Osteocyte (in vitro differentiated cells): ENCODE measurements around the gene ZFHX2. TPM values are rescaled to one million over a fixed set of nuclear protein-coding genes. Genes with fewer than 3 reads are reported as not detected.

Experiments
- DNase-seq: peaks from one replicate; pipeline ENCODE4 v3.0.0; 2021; ENCODE audit warnings: mixed read lengths; ENCODE audit not compliant: unreplicated experiment; ENCODE audit errors: extremely low spot score
- H3K27ac Mint-ChIP-seq: one replicate; pipeline ENCODE4 v1.8.0; 2021; ENCODE audit warnings: mild to moderate bottlenecking, mixed read lengths; ENCODE audit not compliant: unreplicated experiment
- H3K27me3 Mint-ChIP-seq: one replicate; pipeline ENCODE4 v1.8.0; 2021; ENCODE audit warnings: mixed read lengths; ENCODE audit not compliant: unreplicated experiment
- H3K36me3 Mint-ChIP-seq: one replicate; pipeline ENCODE4 v1.8.0; 2021; ENCODE audit warnings: mixed read lengths; ENCODE audit not compliant: unreplicated experiment
- H3K4me1 Mint-ChIP-seq: one replicate; pipeline ENCODE4 v1.8.0; 2021; ENCODE audit warnings: mixed read lengths; ENCODE audit not compliant: unreplicated experiment
- H3K4me3 Mint-ChIP-seq: one replicate; pipeline ENCODE4 v1.8.0; 2021; ENCODE audit warnings: mild to moderate bottlenecking, moderate library complexity, mixed read lengths; ENCODE audit not compliant: unreplicated experiment
- H3K9me3 Mint-ChIP-seq: one replicate; pipeline ENCODE4 v1.8.0; 2021; ENCODE audit warnings: mixed read lengths; ENCODE audit not compliant: unreplicated experiment
- total RNA-seq: library from RNA; stranded (reverse); gene quantifications from 2 replicates; pipeline ENCODE4 v1.2.1, GENCODE V29; 2021
- TF ChIP-seq, protein P1 (sequence below): fragments of 200-600 bp; sonication (generic); IDR thresholded peaks from 2 replicates; pipeline ENCODE4 v1.5.0; 2021; ENCODE audit warnings: antibody characterized with exemption, mild to moderate bottlenecking, moderate library complexity

Gene ZFHX2
- total RNA-seq, 1 donor from 2014 or later: 5.7 TPM

GRCh38 chr14:23512156-23512555 lies 39.4 kb downstream of the ZFHX2 start:
- Mint-ChIP-seq H3K27ac (no peak overlapping the region), H3K36me3 (peaks cover 4% of the 10 kb centered on the region), H3K4me3 (no peak overlapping the region), H3K4me1 (no peaks in the 10 kb centered on the region), H3K27me3 (no peaks in the 10 kb centered on the region), H3K9me3 (no peaks in the 10 kb centered on the region)
- DNase-seq: no peak
- TF ChIP-seq, protein P1, sequence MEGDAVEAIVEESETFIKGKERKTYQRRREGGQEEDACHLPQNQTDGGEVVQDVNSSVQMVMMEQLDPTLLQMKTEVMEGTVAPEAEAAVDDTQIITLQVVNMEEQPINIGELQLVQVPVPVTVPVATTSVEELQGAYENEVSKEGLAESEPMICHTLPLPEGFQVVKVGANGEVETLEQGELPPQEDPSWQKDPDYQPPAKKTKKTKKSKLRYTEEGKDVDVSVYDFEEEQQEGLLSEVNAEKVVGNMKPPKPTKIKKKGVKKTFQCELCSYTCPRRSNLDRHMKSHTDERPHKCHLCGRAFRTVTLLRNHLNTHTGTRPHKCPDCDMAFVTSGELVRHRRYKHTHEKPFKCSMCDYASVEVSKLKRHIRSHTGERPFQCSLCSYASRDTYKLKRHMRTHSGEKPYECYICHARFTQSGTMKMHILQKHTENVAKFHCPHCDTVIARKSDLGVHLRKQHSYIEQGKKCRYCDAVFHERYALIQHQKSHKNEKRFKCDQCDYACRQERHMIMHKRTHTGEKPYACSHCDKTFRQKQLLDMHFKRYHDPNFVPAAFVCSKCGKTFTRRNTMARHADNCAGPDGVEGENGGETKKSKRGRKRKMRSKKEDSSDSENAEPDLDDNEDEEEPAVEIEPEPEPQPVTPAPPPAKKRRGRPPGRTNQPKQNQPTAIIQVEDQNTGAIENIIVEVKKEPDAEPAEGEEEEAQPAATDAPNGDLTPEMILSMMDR: no peak

DNA sequence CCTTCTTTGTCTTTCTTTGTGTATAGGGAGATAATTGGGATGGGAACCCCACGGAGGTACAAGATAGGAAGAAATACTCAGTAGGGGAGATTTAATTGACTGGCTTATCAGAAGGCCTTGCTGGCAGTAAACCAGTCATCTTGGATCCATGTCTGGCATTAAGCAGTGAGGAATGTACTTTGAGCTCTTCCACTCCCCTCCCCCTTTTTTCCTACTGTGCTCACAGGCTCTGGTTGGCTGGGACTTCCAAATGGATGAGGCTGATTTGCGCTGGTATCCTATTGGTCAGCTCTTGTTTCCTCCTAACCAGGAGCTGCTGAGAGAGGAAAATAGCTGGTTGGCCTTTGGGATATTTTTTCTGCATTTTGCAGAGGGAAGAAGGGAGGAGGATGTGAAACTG lies 57.3 kb downstream of the ZFHX2 start:
- H3K4me1 Mint-ChIP-seq: no peaks in the 10 kb centered on the region
- no peak for DNase-seq
- no peaks in the 10 kb centered on the region for H3K27me3 Mint-ChIP-seq
- TF ChIP-seq, protein P1: no peak
- H3K9me3 Mint-ChIP-seq: no peaks in the 10 kb centered on the region
- H3K27ac Mint-ChIP-seq: no peak overlapping the region
- peaks cover 3% of the 10 kb centered on the region for H3K36me3 Mint-ChIP-seq
- H3K4me3 Mint-ChIP-seq: no peak overlapping the region

DNA sequence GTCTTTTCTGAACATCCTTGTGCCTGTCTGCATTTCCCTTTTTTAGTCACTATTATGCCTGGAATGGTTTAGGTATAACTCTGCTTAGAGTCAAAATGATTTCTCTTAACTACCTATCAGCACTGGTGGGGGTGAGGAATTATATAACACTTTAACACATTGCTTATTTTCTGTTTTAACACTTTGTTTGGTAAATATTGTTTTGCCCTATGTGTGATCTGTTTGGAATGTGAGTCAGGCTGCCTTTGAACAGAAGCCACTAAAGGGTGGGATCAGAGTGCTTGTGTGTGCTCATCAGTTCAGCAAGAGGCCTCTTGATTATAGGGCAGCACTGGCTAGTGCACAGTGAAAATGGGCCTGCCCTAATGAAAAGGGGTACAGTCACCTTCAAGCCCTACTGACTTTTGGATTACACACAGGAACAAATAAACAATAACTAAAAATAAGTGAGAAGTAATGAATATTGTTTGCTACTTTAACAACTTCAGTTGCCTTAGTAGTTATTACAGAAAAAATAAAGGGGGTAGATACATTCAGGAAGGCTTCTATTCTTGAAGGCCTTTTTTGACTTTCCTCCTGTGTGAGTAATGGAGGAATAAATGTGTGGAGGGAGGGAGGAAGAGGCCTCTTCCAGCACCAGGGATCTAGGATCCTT lies 58.8 kb downstream of the ZFHX2 start:
- Mint-ChIP-seq H3K36me3 (peaks cover 3% of the 10 kb centered on the region), H3K4me3 (no peak overlapping the region), H3K27me3 (no peaks in the 10 kb centered on the region), H3K4me1 (no peaks in the 10 kb centered on the region), H3K27ac (no peak overlapping the region), H3K9me3 (no peaks in the 10 kb centered on the region)
- TF ChIP-seq, protein P1: no peak
- no peak for DNase-seq

GRCh38 chr14:23487216-23487615 lies 64.3 kb downstream of the ZFHX2 start:
- Mint-ChIP-seq H3K9me3 (no peaks in the 10 kb centered on the region), H3K27me3 (no peaks in the 10 kb centered on the region), H3K36me3 (peaks cover 10% of the 10 kb centered on the region), H3K4me1 (no peaks in the 10 kb centered on the region), H3K4me3 (no peak overlapping the region), H3K27ac (no peak overlapping the region)
- DNase-seq: no peak
- TF ChIP-seq, protein P1: no peak

- H3K36me3 Mint-ChIP-seq: peaks cover 13% of the 10 kb centered on the region
- TF ChIP-seq, protein P1: no peak
- no peaks in the 10 kb centered on the region for H3K27me3 Mint-ChIP-seq
- no peaks in the 10 kb centered on the region for H3K9me3 Mint-ChIP-seq
- H3K4me3 Mint-ChIP-seq: no peak overlapping the region
- DNase-seq: no peak
- H3K4me1 Mint-ChIP-seq: no peaks in the 10 kb centered on the region
- H3K27ac Mint-ChIP-seq: no peak overlapping the region
These were observed 65.5 kb downstream of the ZFHX2 start for GRCh38 chr14:23486036-23486435.
